ENCODE data around the gene SLC1A3.
A peak's percentile ranks its signal among the peaks of the same experiment; 100 is the strongest.
"Not testable (repeated sequence)": the region's sequence is repeated elsewhere in the genome, so short reads cannot be mapped to it uniquely, and the experiment has no call there.

SLC1A3 gene

DNA sequence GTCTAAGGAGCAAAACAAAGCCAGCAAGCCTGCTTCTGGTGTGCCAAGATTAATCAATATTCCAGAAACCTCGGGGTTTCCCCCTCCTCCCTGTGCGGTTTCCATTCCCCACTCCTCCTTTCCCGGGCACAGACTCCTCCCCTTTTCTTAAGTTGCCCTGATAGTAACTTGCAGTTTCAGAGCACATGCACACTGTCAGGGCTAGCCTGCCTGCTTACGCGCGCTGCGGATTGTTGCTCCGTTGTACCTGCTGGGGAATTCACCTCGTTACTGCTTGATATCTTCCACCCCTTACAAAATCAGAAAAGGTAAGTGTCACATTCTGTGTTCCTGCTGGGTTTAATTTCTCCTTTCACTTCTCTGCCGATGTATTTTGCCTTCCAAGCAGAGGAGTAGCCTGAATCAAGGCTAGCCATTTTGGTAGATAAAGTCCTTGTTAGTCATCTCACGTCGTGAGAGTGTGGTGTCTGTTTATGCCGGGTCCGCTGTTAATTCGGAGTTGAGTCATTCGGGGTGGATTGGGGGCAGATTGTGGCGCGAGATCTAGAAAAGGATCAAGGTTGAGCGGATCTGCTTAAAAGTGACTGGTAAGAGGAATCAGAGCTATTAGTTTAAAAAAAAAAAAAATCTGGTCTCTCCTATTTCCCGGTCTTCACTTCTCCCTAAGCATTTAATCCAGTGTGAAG is at the start of gene SLC1A3:
SLC1A3 (plus strand) TSS at position 179 of the 686 bp plus-strand sequence. CDS start 1,818 bp downstream, outside the sequence.
- DNase-seq = no peak

DNA sequence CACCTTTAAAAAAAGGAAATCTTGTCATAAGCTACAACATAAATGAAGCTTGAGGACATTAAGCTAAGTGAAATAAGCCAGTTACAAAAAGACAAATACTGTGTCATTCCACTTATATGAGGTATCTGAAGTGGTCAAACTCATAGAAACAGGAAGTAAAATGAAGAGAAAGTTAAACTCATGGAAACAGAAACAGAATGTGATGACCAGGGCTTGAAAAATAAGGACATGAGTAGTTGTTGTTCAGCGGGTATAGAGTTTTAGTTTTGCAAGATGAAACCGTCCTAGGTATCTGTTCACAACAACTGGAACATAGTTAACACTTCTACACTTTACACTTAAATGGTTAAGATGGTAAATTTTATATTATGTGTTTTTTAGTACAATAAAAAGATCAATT is 47.8 kb upstream of the SLC1A3 start:
- DNase-seq = no peak

DNA sequence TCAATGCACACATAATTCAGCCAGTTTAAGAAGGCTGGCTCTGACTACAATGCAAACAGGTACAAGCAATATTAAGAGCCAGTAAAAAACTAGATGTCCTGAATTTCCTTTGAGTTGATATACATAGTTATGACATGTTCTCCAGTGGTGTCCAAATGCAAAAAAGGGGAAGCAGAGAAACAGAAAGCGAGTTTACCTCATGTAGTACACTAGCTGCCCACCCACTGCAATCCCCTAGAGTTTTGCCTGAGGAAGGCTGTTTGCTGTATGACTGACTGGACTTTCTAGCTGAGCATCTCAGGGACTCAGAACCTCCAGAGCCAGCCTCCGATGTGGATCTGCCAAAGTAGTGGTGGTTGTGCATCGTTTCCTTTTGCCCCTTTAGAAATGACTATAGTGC is 44.8 kb upstream of the SLC1A3 start:
- DNase-seq = no peak

GRCh38 chr5:36569491-36569890 is 36.9 kb upstream of the SLC1A3 start:
- DNase-seq = no peak

GRCh38 chr5:36570301-36571095 is 35.9 kb upstream of the SLC1A3 start:
- no peak for DNase-seq

DNA sequence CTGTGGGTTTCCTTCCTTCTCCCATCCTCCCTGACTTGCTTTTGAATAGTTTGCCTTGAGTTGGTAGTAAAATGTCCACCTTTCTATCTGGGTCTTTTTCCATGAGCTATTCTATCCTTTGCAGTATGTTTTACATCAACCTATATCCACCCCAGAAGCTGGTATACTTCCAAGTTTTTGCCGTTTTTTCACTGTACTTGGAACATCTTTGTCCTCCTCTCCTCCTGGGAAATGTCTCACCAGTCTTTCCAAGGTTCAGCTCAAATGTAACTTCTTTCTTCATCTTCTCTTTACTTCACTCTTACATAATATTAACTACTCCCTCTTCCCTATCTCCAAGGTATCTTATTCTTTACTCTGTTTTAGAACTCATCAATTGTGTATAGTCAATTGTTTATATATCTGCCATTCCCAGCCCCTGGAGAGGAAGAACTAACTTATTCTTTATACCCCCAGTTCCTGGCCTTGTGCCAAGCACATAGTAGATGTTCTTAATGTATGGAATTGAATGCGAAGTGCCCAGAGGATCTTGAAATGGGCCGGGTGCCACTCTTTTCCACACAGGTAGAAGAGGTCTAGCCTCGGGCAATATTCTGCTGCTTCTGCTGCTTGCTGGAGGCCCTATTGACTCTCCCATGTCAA is 34.9 kb upstream of the SLC1A3 start:
- no peak for DNase-seq

DNA sequence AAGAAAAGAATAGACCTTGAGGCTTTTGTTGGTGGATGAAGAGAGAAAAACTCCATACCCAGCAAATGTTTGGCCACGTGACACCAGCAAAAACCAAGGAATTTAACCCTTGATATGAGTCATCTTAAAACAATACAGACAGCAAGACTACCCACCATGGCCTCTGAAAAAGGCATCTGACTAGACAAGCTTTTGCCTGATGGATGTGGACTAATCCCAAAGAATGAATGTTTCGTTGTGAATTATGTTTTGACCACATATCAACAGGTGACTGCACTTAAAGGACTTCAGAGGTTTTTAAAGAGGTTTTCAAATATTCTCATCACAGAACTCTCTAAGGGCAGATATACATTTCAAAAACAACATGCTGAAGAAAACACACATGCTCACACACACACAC is 33.0 kb upstream of the SLC1A3 start:
- DNase-seq = no peak

DNA sequence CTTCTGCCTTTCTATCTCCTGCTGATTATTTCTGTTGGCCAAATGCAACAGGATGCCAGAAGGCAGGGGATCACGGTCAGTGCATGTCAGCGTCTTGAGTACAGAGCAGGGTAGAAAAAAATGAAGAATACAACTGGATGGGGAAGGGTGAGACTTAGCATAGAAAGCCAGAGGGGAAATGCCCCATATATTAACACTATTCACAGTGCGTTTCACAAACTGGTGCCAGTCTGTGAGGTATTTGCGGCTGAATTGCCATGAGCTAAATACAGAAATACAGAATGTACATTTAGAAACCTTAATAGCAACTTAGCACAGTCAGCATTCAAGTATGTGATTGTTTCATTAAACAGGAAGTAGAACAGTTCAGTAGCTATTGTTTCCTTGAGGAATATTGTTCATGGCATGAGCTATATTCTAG is 31.0 kb upstream of the SLC1A3 start:
- DNase-seq = no peak

- DNase-seq = no peak
These were observed 29.7 kb upstream of the SLC1A3 start for GRCh38 chr5:36576721-36577120.

DNA sequence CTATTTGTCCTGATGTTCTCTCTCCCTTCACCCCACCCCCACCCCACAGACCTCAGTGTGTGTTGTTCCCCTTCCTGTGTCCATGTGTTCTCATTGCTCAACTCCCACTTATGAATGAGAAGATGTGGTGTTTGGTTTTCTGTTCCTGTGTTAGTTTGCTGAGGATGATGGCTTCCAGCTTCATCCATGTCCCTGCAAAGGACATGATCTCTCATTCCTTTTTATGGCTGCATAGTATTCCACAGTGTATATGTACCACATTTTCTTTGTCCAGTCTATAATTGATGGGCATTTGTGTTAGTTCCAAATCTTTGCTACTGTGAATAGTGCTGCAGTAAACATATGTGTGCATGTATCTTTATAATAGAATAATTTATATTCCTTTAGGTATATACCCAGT is 26.5 kb upstream of the SLC1A3 start:
- DNase-seq = not testable (repeated sequence)

DNA sequence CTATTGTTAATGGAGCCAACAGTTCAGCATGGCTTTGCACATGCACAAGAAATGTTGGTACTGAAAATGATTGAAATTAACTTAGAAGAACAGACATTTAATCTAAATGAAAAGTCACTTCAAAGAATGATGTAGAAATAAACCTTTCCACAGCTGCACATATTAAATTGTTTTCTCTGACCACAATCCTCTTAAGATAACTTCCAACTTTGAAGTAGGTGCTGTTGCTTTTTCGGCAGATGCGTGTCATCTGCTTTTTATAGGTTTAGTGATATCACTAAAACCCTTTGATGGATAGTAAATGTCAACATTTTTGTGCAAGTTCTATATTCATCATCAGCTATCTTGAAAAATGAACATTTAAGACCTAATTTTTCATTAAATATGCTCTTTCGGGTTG is 25.3 kb upstream of the SLC1A3 start:
- DNase-seq = no peak

GRCh38 chr5:36584009-36584875 is 22.2 kb upstream of the SLC1A3 start:
- DNase-seq = no peak

- no peak for DNase-seq
These were observed 20.7 kb upstream of the SLC1A3 start for GRCh38 chr5:36585701-36586100.

- DNase-seq = no peak
These were observed 19.1 kb upstream of the SLC1A3 start for GRCh38 chr5:36587354-36587753.

GRCh38 chr5:36589735-36590134 is 16.7 kb upstream of the SLC1A3 start:
- DNase-seq = not testable (repeated sequence)

DNA sequence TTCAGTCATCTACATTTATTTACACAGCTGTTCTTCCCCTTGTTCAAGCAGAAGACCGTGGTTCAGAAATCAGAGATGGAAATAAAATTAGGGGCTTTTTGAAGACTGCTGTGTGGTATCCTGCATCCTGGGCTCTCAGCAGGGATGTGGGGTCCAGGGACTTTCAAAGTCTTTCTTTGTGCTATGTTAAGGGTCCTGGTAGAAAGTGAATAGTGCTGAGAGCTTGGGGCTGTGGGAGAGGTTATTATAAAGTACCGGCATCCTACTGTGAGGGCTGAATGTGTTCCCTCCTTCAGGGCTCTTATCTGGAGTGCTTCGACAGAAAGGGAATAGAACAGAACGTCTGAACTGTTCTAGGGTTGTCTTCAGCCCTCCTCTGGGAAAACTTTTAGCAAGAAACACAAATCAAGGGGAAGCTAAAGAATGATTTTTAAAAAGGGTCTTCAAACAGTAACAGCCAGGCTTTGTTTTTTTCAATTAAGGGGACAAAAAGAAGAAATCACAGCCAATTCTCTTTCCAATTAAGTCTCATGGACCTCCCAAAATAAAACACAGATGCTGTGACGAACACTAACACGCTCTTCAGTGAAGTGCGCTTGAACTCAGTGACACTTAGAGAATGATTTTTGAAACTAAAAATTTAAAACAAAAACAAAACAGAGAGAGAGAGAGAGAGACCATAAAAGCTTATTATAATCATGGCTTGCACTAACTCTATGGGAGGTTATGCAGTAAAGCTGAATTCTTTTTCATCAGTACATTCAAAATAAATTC is 15.7 kb upstream of the SLC1A3 start:
- peak; percentile 72 for DNase-seq

DNA sequence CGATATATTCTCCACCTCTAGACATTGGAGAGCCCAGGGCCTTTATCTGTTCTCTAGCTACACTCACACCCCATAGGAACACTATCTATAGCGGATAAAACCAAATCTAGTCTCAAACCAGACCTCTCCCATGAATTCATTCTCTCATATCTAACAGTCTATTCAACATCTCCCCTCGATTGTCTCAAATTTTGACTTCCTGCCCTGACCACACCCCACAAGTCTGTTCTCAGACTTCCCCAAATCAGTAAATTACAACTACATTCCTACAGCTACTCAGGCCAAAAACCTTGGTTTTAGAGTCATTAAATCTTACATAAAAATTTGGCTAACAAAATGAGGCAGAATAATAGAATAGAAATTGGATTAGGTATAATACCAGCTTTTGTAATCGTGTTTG is 12.5 kb upstream of the SLC1A3 start:
- DNase-seq = no peak

- no peak for DNase-seq
These were observed 10.2 kb upstream of the SLC1A3 start for GRCh38 chr5:36596247-36596646.

DNA sequence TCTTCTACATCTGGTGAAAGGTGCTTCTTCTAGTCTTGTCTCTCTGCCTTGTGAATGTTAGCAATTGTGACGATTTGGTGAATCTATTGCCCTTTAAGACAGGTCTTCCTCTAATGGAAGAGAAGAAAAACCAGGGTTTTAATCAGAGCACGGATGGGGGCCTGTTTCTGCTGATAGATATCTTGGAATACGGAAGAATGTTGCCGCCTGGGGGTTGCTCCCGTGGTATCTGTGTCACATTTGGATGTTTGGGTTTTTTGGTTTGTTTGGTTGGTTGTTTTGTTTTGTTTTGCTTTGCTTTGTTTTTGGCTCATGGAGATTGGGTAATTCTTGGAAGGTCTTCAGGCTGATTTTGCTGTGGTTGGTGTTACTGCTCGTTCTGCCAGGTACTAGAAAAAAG is 9.7 kb upstream of the SLC1A3 start:
- no peak for DNase-seq

DNA sequence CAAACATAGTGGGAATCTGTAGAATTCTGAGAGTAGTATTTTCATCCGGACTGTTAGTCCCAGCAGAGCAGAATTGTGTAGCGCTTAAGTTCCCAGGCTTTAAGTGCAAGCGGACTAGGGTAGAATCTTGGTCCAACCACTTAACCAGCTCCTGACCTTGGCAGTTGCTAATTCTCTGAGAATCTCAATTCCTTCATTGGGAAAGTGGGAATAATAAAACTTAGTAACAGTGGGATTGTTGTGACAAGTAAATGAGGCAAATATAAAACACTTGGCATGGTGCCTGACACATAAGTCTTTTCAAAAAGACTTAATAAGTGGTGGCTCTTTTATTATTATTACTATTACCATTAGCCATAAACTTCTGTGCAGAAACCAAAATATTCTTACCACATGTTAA is 8.4 kb upstream of the SLC1A3 start:
- no peak for DNase-seq

DNA sequence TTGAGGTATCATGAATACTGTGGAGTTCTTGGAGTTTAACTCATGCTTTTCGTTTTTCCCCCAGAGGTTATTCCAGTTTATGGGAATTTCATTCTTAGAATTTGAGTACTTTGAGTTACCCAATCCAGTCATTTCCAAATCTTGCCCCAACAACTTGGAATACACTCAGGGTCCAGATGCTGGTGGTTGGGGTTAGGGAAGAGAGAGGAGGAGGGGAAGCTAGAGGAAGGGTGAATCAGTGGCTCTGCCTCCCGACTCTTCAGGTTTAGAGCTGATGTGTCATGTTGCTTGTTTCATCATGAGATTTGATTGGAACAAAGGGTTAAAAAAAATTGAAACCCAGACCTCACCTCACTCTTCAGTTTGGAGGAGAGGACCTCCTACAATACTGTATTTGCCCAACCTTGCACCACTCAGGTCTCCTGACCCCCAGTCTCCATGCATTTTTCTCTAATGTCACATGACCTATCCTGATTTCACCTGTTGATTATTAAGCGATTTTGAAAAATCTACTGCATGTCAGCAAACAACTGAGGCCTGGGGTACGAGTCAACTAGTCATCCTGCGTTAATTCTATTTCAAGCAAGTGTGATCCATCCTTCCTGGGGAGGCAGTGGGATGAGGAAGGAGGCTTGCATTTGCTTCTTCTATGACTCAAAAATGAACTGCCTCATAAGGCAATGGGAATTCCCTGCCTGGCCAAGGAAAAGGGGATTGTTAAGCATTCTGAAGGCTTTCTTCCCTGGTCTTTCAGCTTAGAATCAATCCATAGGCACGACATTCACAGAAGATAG is 6.2 kb upstream of the SLC1A3 start:
- DNase-seq = no peak

Measured in NCI-H1417 treated with DMSO at 0.1 percent for 48 hours (cell line).